Mesendoderm (in vitro differentiated cells): ENCODE measurements around the gene ADGRV1.

ENCODE experiments used
- DNase-seq: peaks from one replicate; pipeline ENCODE4 v3.0.0; 2013
- H2AK5ac ChIP-seq: 2 replicates; pipeline ENCODE4 v1.6.1; 2013; ENCODE audit warnings: low read length, inconsistent platforms
- H2BK120ac ChIP-seq: 2 replicates; pipeline ENCODE4 v1.6.1; 2013; ENCODE audit warnings: low read depth, mild to moderate bottlenecking, low read length, moderate library complexity, mixed read lengths
- H2BK15ac ChIP-seq: replicated peaks from 2 replicates; pipeline ENCODE4 v1.6.1; 2013; ENCODE audit warnings: low read depth, mild to moderate bottlenecking, moderate library complexity
- H2BK5ac ChIP-seq: 2 replicates; pipeline ENCODE4 v1.6.1; 2013; ENCODE audit warnings: low read length, inconsistent platforms
- H3K18ac ChIP-seq: 2 replicates; pipeline ENCODE4 v1.6.1; 2013; ENCODE audit warnings: mild to moderate bottlenecking, low read length, mixed read lengths
- H3K23ac ChIP-seq: one replicate; pipeline ENCODE4 v1.6.1; 2013; ENCODE audit warnings: low read length
- H3K27ac ChIP-seq: 2 replicates; pipeline ENCODE4 v1.5.1; 2013; ENCODE audit warnings: low read depth, mild to moderate bottlenecking, inconsistent platforms, low read length, moderate library complexity
- H3K27me3 ChIP-seq: 2 replicates; pipeline ENCODE4 v1.6.1; 2013; ENCODE audit warnings: low read length, control low read depth, mild to moderate bottlenecking, inconsistent platforms; ENCODE audit not compliant: insufficient read depth, poor library complexity
- H3K36me3 ChIP-seq: 2 replicates; pipeline ENCODE4 v1.6.1; 2013; ENCODE audit warnings: low read length, inconsistent platforms; ENCODE audit not compliant: control insufficient read depth, insufficient read depth
- H3K4ac ChIP-seq: one replicate; pipeline ENCODE4 v1.6.1; 2013; ENCODE audit warnings: low read depth, mild to moderate bottlenecking, low read length, moderate library complexity
- H3K4me1 ChIP-seq: 2 replicates; pipeline ENCODE4 v1.6.1; 2013; ENCODE audit warnings: low read depth, low read length, inconsistent platforms; ENCODE audit not compliant: control insufficient read depth
- H3K4me2 ChIP-seq: 2 replicates; pipeline ENCODE4 v1.6.1; 2013; ENCODE audit warnings: low read length
- H3K4me3 ChIP-seq: 2 replicates; pipeline ENCODE4 v1.5.1; 2013; ENCODE audit warnings: mild to moderate bottlenecking, low read length
- H3K56ac ChIP-seq: one replicate; pipeline ENCODE4 v1.6.1; 2013; ENCODE audit warnings: low read length
- H3K79me1 ChIP-seq: 2 replicates; pipeline ENCODE4 v1.6.1; 2013; ENCODE audit warnings: low read length, inconsistent platforms
- H3K79me2 ChIP-seq: 2 replicates; pipeline ENCODE4 v1.6.1; 2013; ENCODE audit warnings: mild to moderate bottlenecking, low read length; ENCODE audit not compliant: control insufficient read depth, insufficient read depth
- H3K9ac ChIP-seq: 2 replicates; pipeline ENCODE4 v1.6.1; 2013; ENCODE audit warnings: low read length, inconsistent platforms
- H4K5ac ChIP-seq: one replicate; pipeline ENCODE4 v1.6.1; 2013; ENCODE audit warnings: low read length
- H4K8ac ChIP-seq: one replicate; pipeline ENCODE4 v1.6.1; 2013; ENCODE audit warnings: low read depth, mild to moderate bottlenecking, control low read depth, low read length, moderate library complexity
- WGBS: extraction: QIAGEN DNeasy Blood & Tissue Kit; methylation state at CpG from one replicate; pipeline ENCODE4 v1.1.7; 2013; ENCODE audit warnings: low lambda C conversion rate, missing lambda C conversion rate; ENCODE audit not compliant: insufficient coverage; ENCODE audit errors: extremely low coverage; 5-methylcytosine and 5-hydroxymethylcytosine counted together

Gene ADGRV1

GRCh38 chr5:91194824-91195381 is 636.3 kb downstream of the ADGRV1 start:
- H3K4me3 ChIP-seq, result no peak overlapping the region
- no peaks in the 10 kb centered on the region for H3K79me2 ChIP-seq
- H2BK15ac ChIP-seq, result no peak overlapping the region
- H3K79me1 ChIP-seq, result no peaks in the 10 kb centered on the region
- H4K8ac ChIP-seq, result no peak overlapping the region
- H3K4me2 ChIP-seq, result no peak overlapping the region
- H3K36me3 ChIP-seq, result no peaks in the 10 kb centered on the region
- no CpG with 5 or more reads among the region's 8 CpGs for WGBS
- no peak overlapping the region for H3K4ac ChIP-seq
- H2BK5ac ChIP-seq, result no peak overlapping the region
- no peaks in the 10 kb centered on the region for H3K4me1 ChIP-seq
- no peak overlapping the region for H2AK5ac ChIP-seq
- H3K9ac ChIP-seq, result no peak overlapping the region
- H4K5ac ChIP-seq, result no peak overlapping the region
- no peak for DNase-seq
- H3K56ac ChIP-seq, result no peak overlapping the region
- H3K18ac ChIP-seq, result no peak overlapping the region
- H3K23ac ChIP-seq, result no peak overlapping the region
- no peaks in the 10 kb centered on the region for H3K27me3 ChIP-seq
- no peak overlapping the region for H2BK120ac ChIP-seq
- H3K27ac ChIP-seq, result no peak overlapping the region

DNA sequence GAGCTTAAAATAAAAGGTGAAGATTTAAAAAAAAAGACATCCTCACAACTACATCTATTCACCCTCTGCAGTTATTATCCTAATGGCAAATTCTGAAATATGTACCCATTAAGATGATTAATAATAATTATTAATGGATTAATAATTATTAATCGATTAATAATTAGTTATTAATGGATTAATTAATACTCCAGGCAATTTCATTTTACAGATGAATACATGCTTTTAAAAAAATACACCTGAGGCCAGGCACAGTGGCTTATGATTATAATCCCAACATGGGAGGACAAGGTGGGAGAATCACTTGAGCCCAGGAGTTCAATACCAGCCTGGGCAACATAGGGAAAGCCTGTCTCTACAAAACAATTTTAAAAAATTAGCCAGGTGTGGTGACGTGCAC is 642.1 kb downstream of the ADGRV1 start:
- Histone ChIP-seq H3K27ac (no peak overlapping the region), H4K5ac (no peak overlapping the region), H3K27me3 (no peaks in the 10 kb centered on the region), H2AK5ac (no peak overlapping the region), H2BK15ac (no peak overlapping the region), H3K9ac (no peak overlapping the region), H3K56ac (no peak overlapping the region), H2BK120ac (no peak overlapping the region), H3K18ac (no peak overlapping the region), H3K4me1 (no peaks in the 10 kb centered on the region), H3K23ac (no peak overlapping the region), H3K4me3 (no peak overlapping the region), H3K4ac (no peak overlapping the region), H3K79me2 (no peaks in the 10 kb centered on the region), H2BK5ac (no peak overlapping the region), H3K36me3 (no peaks in the 10 kb centered on the region), H3K79me1 (no peaks in the 10 kb centered on the region), H4K8ac (no peak overlapping the region), H3K4me2 (no peak overlapping the region)
- no peak for DNase-seq
- no CpG with 5 or more reads among the region's 2 CpGs for WGBS

- Histone ChIP-seq H3K27me3 (no peaks in the 10 kb centered on the region), H3K79me1 (no peaks in the 10 kb centered on the region), H4K8ac (no peak overlapping the region), H3K18ac (no peak overlapping the region), H3K56ac (no peak overlapping the region), H3K4me3 (no peak overlapping the region), H3K9ac (no peak overlapping the region), H3K23ac (no peak overlapping the region), H3K4me2 (no peak overlapping the region), H3K79me2 (no peaks in the 10 kb centered on the region), H2BK15ac (no peak overlapping the region), H2BK120ac (no peak overlapping the region), H3K4me1 (no peaks in the 10 kb centered on the region), H2AK5ac (no peak overlapping the region), H4K5ac (no peak overlapping the region), H3K27ac (no peak overlapping the region), H2BK5ac (no peak overlapping the region), H3K4ac (no peak overlapping the region), H3K36me3 (no peaks in the 10 kb centered on the region)
- WGBS, result no CpG with 5 or more reads among the region's 5 CpGs
- DNase-seq, result no peak
These were observed 647.5 kb downstream of the ADGRV1 start for GRCh38 chr5:91206103-91206502.

- no peak overlapping the region for H3K4me3 ChIP-seq
- H3K36me3 ChIP-seq, result no peaks in the 10 kb centered on the region
- WGBS, result no CpG with 5 or more reads among the region's 2 CpGs
- H3K9ac ChIP-seq, result no peak overlapping the region
- no peak overlapping the region for H3K27ac ChIP-seq
- H3K23ac ChIP-seq, result no peak overlapping the region
- no peaks in the 10 kb centered on the region for H3K27me3 ChIP-seq
- DNase-seq, result no peak
- no peak overlapping the region for H2BK5ac ChIP-seq
- no peak overlapping the region for H3K4ac ChIP-seq
- no peak overlapping the region for H3K4me2 ChIP-seq
- H2BK15ac ChIP-seq, result no peak overlapping the region
- H3K56ac ChIP-seq, result no peak overlapping the region
- H3K4me1 ChIP-seq, result no peaks in the 10 kb centered on the region
- no peak overlapping the region for H4K5ac ChIP-seq
- H4K8ac ChIP-seq, result no peak overlapping the region
- H2AK5ac ChIP-seq, result no peak overlapping the region
- H3K79me2 ChIP-seq, result no peaks in the 10 kb centered on the region
- H3K79me1 ChIP-seq, result no peaks in the 10 kb centered on the region
- H2BK120ac ChIP-seq, result no peak overlapping the region
- H3K18ac ChIP-seq, result no peak overlapping the region
These were observed 648.1 kb downstream of the ADGRV1 start for GRCh38 chr5:91206734-91207133.

- H3K79me1 ChIP-seq, result no peaks in the 10 kb centered on the region
- H2BK15ac ChIP-seq, result no peak overlapping the region
- H3K4me1 ChIP-seq, result no peaks in the 10 kb centered on the region
- H3K56ac ChIP-seq, result no peak overlapping the region
- no peak overlapping the region for H3K23ac ChIP-seq
- H2AK5ac ChIP-seq, result no peak overlapping the region
- no peak overlapping the region for H3K4me2 ChIP-seq
- no peaks in the 10 kb centered on the region for H3K79me2 ChIP-seq
- no peak overlapping the region for H3K18ac ChIP-seq
- no peak overlapping the region for H2BK120ac ChIP-seq
- H2BK5ac ChIP-seq, result no peak overlapping the region
- DNase-seq, result no peak
- no peak overlapping the region for H4K8ac ChIP-seq
- no peak overlapping the region for H3K9ac ChIP-seq
- H3K4me3 ChIP-seq, result no peak overlapping the region
- H3K4ac ChIP-seq, result no peak overlapping the region
- H3K27ac ChIP-seq, result no peak overlapping the region
- no peaks in the 10 kb centered on the region for H3K27me3 ChIP-seq
- WGBS, result no CpG with 5 or more reads among the region's 3 CpGs
- no peaks in the 10 kb centered on the region for H3K36me3 ChIP-seq
- no peak overlapping the region for H4K5ac ChIP-seq
These were observed 648.7 kb downstream of the ADGRV1 start for GRCh38 chr5:91207248-91207647.

GRCh38 chr5:91211997-91212713 is 653.6 kb downstream of the ADGRV1 start:
- Histone ChIP-seq H3K4me2 (no peak overlapping the region), H2BK5ac (no peak overlapping the region), H3K4me1 (no peaks in the 10 kb centered on the region), H3K79me1 (no peaks in the 10 kb centered on the region), H3K18ac (no peak overlapping the region), H3K9ac (no peak overlapping the region), H3K56ac (no peak overlapping the region), H3K4me3 (no peak overlapping the region), H3K79me2 (no peaks in the 10 kb centered on the region), H2BK15ac (no peak overlapping the region), H3K27me3 (no peaks in the 10 kb centered on the region), H4K5ac (no peak overlapping the region), H2BK120ac (no peak overlapping the region), H3K23ac (no peak overlapping the region), H3K36me3 (no peaks in the 10 kb centered on the region), H2AK5ac (no peak overlapping the region), H3K4ac (no peak overlapping the region), H3K27ac (no peak overlapping the region), H4K8ac (no peak overlapping the region)
- WGBS, result no CpG with 5 or more reads among the region's 6 CpGs
- no peak for DNase-seq
